ENCODE measurements around the gene SOX15.
"Not testable (repeated sequence)": the region's sequence is repeated elsewhere in the genome, so short reads cannot be mapped to it uniquely, and the experiment has no call there.

Gene SOX15

GRCh38 chr17:7606280-7606679 lies 16.4 kb upstream of the SOX15 start:
- no peak for DNase-seq

DNA sequence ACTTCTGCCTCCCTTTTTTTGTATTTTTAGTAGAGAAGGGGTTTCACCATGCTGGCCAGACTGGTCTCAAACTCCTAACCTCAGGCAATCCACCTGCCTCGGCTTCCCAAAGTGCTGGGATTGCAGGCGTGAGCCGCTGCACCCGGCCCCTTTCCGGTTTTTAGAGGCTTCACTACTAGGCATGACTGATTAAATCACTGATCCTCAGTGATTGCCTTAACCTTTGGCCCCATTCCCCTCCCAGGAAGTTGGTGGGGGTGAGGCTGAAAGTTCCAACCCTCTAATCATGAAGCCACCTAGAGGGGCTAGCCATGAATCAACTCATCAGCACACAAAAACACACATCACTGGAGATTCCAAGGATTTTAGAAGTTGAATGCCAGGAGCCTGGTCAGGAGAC lies 7.7 kb upstream of the SOX15 start:
- not testable (repeated sequence) for DNase-seq

- no peak for DNase-seq
Measured at GRCh38 chr17:7593296-7593695, 3.4 kb upstream of the SOX15 start.

DNA sequence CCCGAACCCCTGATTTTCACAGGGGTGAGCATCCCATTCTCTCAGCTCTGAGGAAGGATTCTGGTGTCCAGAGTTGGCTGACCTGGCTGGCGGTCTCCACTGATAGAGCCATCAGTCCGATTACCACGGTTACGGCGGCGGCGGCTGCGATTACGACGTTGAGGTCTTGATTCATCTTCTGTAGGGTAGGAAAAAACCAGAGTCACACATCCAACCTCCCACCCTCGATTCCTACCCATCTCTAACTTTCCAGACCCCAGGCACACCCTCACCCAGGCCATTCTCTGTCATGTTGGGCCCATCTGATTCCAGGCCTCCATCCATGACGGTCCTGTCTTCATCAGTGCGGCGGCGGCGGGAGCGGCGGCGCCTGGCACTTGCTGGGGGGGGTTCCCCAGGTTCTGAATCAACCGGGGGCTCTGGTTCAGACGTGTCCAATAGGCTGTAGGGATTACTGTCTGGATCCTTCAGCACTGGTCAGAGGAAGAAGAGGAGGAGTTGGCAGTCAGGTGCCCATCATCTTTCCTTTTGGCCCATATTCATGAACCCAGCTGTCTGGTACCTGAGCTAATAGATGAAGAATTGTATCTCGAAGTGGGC lies 2.6 kb upstream of the SOX15 start:
- DNase-seq: no peak

DNA sequence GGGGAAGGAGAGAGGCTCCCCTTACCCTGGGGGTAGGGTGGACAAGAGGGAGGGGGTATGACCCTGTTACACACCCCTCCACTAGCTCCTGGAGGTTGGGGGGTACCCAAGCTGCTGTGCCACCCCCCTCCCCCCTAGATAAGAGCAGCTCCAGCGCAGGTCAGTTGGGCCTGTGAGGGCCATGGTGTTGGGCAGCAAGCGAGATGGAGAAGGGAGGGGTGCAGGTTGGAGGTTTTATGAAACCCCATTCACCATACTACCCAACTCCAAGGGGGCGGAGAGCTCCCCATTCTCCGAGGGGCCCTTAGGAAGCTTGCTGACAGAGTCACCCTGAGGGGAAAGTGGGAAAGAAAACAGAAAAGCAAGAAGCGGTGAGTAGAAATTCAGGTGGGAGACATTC lies 1.7 kb upstream of the SOX15 start:
- DNase-seq: no peak

DNA sequence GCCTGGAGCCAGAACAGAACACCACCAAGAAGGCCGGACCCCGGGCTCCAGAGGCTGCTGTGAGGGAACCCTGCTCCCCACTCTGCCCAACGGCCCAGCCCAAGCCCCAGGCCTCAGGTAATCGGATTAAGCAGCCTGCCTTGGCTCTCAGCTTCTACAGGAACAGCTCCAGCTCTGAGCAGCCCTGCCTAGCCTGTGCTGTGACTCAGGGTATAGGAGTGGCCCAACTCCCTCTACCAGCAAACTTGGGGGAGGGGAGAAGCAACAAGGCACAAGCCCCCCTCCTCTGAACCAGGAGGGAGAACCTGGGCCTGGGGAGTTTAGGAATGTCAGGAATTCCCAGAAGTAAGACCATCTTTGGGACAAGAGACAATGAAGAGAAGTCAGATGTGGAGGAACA lies 849 bp upstream of the SOX15 start:
- DNase-seq: no peak

DNA sequence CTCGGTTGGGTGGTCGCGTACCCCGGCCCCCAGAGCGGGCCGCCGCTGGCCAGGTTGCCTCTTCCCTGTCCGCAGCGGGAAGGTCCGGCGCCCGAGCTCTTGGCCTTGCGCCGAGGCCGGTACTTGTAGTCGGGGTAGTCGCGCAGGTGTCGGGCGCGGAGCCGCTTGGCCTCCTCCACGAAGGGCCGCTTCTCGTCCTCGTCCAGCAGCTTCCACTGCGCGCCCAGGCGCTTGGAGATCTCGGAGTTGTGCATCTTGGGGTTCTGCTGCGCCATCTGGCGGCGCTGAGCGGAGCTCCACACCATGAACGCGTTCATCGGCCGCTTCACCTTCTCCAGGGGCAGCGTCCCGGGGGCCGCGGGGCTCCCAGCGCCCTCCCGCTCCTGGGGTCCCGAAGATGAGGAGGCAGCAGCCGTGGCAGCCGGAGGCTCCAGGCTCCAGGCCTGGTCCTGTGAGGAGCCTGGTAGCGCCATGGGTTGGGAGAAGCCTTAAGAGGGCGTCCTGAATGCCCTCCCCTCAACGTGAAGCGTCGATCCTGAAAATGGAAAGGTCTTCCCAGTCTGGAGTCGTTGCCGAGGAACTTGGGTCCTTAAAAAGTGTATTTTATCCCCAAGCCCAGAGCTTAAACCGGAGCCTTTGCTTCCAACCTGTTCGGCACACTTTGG lies 558 bp downstream of the SOX15 start:
- peak; percentile 61 for DNase-seq

GRCh38 chr17:7588553-7589203 lies 1.2 kb downstream of the SOX15 start:
- DNase-seq: no peak

DNA sequence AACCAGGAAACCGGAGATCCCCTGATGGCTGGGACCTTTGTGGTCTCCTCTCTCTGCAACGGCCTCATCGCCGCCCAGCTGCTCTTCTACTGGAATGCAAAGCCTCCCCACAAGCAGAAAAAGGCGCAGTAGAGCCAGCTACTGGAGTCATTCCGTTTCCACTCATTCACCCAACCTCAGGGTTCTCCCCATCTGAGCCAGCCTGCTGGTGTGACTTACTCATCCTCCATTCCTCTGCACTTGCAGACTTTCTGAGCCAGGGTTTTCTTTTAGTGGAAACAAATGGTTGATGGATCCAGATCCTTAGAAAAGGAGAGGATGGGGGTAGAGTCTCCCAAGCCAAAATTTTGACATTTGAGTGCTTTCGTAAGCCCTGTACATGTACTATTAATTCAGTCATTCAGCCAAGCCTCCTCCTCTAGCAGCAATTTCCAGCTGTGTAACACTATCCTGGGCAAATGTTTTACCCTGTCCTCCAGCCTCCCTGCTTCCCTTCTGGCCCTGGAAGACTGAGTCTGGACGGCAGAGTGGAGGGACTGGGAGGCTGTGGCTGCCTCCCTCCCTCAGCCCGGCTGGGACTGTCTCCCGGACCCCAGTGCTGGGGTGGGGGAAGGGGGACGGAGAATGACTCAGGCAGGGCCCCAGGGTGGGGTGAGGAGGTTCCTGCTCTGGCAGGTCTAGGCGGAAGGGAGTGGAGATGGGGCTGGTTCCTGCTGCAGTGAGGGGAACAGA lies 2.3 kb downstream of the SOX15 start:
- DNase-seq: no peak

GRCh38 chr17:7586673-7587419 lies 3.0 kb downstream of the SOX15 start:
- no peak for DNase-seq

DNA sequence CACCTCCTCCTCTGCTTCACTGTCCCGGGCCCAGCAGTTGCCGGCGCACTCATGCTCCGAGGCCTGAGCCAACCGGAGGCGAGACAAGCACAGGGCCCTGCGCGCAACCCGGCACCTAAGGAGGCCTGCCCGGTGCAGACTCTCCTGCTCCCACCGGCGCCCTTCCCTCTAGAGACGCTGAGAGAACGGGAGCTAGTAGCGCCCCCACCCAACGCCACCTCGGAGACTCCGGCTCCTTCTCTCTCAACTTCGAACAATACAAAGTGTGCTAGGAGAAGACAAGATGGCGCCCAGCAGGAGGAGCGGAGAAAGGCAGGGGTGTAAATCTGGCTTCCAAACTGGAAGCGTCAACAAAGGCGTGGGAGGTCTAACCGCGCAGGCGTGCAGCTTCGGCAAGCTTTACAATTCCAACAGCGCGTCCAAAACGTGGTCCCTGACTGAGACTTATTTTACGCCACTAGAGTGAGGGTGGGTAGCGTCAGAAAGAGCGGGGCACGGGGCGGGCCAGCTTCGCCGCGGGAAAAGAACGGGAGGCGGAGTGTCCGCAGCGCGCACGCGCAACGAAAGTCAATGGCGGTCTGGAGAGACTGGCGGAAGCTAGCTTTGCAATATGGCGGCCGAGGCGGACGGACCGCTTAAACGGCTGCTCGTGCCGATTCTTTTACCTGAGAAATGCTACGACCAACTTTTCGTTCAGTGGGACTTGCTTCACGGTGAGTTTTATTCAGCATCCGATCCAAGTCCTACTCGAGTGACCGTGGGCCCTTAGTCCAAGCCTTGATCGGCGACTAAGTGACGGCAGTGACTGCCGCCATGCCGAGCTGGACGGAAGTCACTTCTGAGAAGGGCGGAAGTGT lies 6.4 kb downstream of the SOX15 start, which contains the start of gene MPDU1:
Gene MPDU1 (plus strand): TSS at position 600 of the 857 bp plus-strand sequence. CDS start 11 bp downstream, at position 611.
- DNase-seq: peak; percentile 94

DNA sequence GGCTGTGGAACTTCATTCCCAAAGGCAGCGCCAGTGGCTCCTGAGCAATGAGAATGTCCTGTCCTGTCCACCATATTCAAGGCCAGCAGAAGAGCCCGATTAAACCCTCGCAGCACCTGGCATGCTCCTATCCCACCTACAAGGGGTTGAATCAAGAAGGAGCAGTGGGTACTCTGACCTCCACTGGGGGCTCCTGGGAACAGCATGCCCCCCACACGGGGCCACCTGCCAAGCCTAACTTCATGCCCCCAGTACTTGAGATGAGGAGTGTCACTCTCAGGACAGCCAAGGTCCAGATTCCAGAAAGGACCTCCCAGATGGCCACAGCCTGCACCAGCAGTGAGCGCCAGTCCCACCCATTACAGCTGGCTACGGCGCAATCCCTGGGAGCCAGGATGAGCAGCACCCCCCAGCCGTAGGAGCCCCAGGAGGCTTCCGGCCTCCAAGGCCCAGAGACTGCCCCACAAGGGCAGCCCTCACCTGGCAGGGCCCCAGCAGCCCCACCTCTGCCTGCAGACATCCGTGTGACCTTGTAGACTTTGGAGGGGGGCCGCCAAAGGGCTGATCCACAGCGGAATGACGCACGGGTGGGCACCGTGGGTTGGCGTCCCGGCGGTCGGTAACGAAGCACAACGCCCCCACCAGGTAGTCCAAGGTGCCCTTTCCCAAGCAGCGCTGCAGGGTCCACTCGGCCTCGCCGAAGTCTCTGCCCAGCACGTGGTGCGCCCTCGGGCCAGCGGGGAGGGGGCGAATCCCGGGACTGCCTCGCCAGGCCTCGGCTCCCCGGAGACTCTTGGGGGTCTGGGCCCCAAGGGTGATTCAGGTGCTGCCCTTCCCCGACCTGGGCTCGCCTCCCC lies 7.3 kb downstream of the SOX15 start:
- no peak for DNase-seq

- no peak for DNase-seq
Measured at GRCh38 chr17:7580604-7581575, 9.0 kb downstream of the SOX15 start.

- DNase-seq: no peak
Measured at GRCh38 chr17:7579834-7580603, 9.9 kb downstream of the SOX15 start.

DNA sequence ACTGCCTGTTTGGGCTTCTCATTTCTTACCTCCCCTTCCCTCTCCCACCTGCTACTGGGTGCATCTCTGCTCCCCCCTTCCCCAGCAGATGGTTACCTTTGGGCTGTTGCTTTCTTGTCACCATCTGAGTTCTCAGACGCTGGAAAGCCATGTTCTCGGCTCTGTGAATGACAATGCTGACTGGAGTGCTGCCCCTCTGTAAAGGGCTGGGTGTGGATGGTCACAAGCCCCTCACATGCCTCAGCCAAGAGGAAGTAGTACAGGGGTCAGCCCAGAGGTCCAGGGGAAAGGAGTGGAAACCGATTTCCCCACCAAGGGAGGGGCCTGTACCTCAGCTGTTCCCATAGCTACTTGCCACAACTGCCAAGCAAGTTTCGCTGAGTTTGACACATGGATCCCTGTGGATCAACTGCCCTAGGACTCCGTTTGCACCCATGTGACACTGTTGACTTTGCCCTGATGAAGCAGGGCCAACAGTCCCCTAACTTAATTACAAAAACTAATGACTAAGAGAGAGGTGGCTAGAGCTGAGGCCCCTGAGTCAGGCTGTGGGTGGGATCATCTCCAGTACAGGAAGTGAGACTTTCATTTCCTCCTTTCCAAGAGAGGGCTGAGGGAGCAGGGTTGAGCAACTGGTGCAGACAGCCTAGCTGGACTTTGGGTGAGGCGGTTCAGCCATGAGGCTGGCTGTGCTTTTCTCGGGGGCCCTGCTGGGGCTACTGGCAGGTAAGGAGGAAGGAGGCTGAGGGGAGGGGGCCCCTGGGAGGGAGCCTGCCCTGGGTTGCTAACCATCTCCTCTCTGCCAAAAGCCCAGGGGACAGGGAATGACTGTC lies 10.7 kb downstream of the SOX15 start, which contains the start of gene CD68:
Gene CD68 (plus strand): TSS at position 638 of the 833 bp plus-strand sequence. CDS start 40 bp downstream, at position 678.
- peak; percentile 46 for DNase-seq

DNA sequence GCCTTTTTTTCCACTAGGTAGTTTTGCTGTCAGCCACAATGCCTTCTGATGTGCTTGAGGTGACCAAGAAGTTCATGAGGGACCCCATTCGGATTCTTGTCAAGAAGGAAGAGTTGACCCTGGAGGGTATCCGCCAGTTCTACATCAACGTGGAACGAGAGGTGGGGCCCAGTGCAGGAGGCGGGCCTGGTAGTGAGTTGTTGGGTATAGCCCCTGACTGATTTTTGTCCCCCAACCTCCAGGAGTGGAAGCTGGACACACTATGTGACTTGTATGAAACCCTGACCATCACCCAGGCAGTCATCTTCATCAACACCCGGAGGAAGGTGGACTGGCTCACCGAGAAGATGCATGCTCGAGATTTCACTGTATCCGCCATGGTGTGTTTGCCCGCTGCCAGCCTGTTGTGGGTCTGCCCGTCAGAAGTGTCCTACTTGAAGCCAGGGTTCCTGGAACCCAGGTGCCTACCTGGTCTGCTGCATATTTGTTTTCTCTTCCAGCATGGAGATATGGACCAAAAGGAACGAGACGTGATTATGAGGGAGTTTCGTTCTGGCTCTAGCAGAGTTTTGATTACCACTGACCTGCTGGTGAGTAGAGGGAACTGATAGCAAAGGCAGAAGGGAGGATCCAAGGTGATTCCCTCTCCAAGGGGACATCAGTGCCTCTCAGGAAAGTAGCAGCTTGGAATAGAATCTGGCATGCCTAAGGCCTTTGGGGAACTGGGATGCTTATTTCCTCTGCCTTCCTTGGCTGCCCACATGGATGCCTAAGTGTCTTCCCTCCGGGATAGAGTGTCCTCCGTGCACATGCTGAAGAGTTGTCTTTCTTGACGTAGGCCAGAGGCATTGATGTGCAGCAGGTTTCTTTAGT lies 12.3 kb downstream of the SOX15 start:
- no peak for DNase-seq
